Liver (tissue), 9 donors: ENCODE results near the gene SLC6A11. TPM values are rescaled to one million over a fixed set of nuclear protein-coding genes. Genes with fewer than 3 reads are reported as not detected.

Source experiments
- DNase-seq: peaks from one replicate; pipeline ENCODE4 v3.0.0-alpha.2; 2017; ENCODE audit warnings: low spot score
- H3K27ac ChIP-seq, 2 donors: one replicate each; pipeline ENCODE4 v1.7.0; 2013; ENCODE audit warnings: inconsistent platforms in 2 of 2, low read length in 2 of 2, control low read depth in 1 of 2, low read depth in 1 of 2, mild to moderate bottlenecking in 1 of 2
- H3K27me3 ChIP-seq, 4 donors: one replicate each; pipeline versions ENCODE4 v1.6.1 to v1.7.0; 2013; ENCODE audit warnings: low read length in 3 of 4, inconsistent platforms in 1 of 4, mild to moderate bottlenecking in 1 of 4, moderate library complexity in 1 of 4; ENCODE audit not compliant: control insufficient read depth in 4 of 4, insufficient read depth in 4 of 4
- H3K36me3 ChIP-seq, 4 donors: one replicate each; pipeline versions ENCODE4 v1.6.1 to v1.7.0; 2013; ENCODE audit warnings: low read length in 3 of 4, mild to moderate bottlenecking in 3 of 4, low read depth in 1 of 4, moderate library complexity in 1 of 4; ENCODE audit not compliant: control insufficient read depth in 4 of 4, insufficient read depth in 3 of 4
- H3K4me1 ChIP-seq, 4 donors: one replicate each; pipeline versions ENCODE4 v1.6.1 to v1.7.0; 2013; ENCODE audit warnings: low read length in 3 of 4, mild to moderate bottlenecking in 3 of 4, moderate library complexity in 1 of 4; ENCODE audit not compliant: control insufficient read depth in 4 of 4, insufficient read depth in 4 of 4
- H3K4me3 ChIP-seq, 3 donors: one replicate each; pipeline versions ENCODE4 v1.6.1 to v1.7.0; 2013; ENCODE audit warnings: low read length in 3 of 3, control low read depth in 1 of 3, low read depth in 1 of 3, mild to moderate bottlenecking in 1 of 3
- H3K9ac ChIP-seq, 2 donors: one replicate each; pipeline ENCODE4 v1.7.0; 2013; ENCODE audit warnings: low read length in 2 of 2, mild to moderate bottlenecking in 2 of 2, moderate library complexity in 2 of 2, control low read depth in 1 of 2, low read depth in 1 of 2
- H3K9me3 ChIP-seq, 4 donors: one replicate each; pipeline versions ENCODE4 v1.6.1 to v1.7.0; 2013; ENCODE audit warnings: low read length in 3 of 4; ENCODE audit not compliant: control insufficient read depth in 4 of 4
- EGR1 ChIP-seq, 2 donors: IDR thresholded peaks; 2 replicates each; pipeline ENCODE4 v1.6.1; 2016 to 2018; ENCODE audit warnings: antibody characterized with exemption in 2 of 2, low read depth in 2 of 2
- FOXA1 ChIP-seq: IDR thresholded peaks from 2 replicates; pipeline ENCODE4 v1.6.1; 2016; ENCODE audit warnings: antibody characterized with exemption
- FOXA2 ChIP-seq: IDR thresholded peaks from 2 replicates; pipeline ENCODE4 v1.6.1; 2016; ENCODE audit warnings: antibody characterized with exemption
- HNF4G ChIP-seq: IDR thresholded peaks from 2 replicates; pipeline ENCODE4 v1.6.1; 2016; ENCODE audit warnings: antibody characterized with exemption
- JUND ChIP-seq, 2 donors: IDR thresholded peaks; 2 replicates each; pipeline ENCODE4 v1.6.1; 2016; ENCODE audit warnings: antibody characterized with exemption in 2 of 2
- NR2F2 ChIP-seq: IDR thresholded peaks from 2 replicates; pipeline ENCODE4 v1.6.1; 2016; ENCODE audit warnings: antibody characterized with exemption
- WGBS: extraction: QIAGEN DNeasy Blood & Tissue Kit; methylation state at CpG from one replicate; pipeline ENCODE4 v1.1.7; 2013; 5-methylcytosine and 5-hydroxymethylcytosine counted together
- polyA plus RNA-seq, 2 donors: library from polyadenylated mRNA; stranded (reverse) in 1 of 2; unstranded in 1 of 2; fragments of 200-250 nt in 1 of 2; fragments of >200 nt in 1 of 2; fragmentation: Nextera tagmentation in 1 of 2; extraction: Ambion mirVana in 1 of 2; gene quantifications; one replicate each; pipeline versions ENCODE4 v1.2.1 to v1.2.3, GENCODE V29; 2013 to 2015
- total RNA-seq, 2 donors: library from RNA; depleted of rRNA; stranded (reverse); fragments of >200 nt; gene quantifications; one replicate each; pipeline ENCODE4 v1.2.3, GENCODE V29; 2014
- TF ChIP-seq, protein P1 (sequence below): IDR thresholded peaks from 2 replicates; pipeline ENCODE4 v1.6.1; 2016; ENCODE audit warnings: antibody characterized with exemption, mild to moderate bottlenecking
- TF ChIP-seq, protein P2 (sequence below): IDR thresholded peaks from 2 replicates; pipeline ENCODE4 v1.6.1; 2016; ENCODE audit warnings: antibody characterized with exemption
- TF ChIP-seq, protein P3 (sequence below): IDR thresholded peaks from 2 replicates; pipeline ENCODE4 v1.6.1; 2016; ENCODE audit warnings: antibody characterized with exemption
- TF ChIP-seq, protein P4 (sequence below): IDR thresholded peaks from 2 replicates; pipeline ENCODE4 v1.6.1; 2016; ENCODE audit warnings: antibody characterized with exemption
- donor health status: healthy.
- donor health status: healthy.
- donor health status: healthy.
- donor health status: healthy.
- donor health status: healthy.

The SLC6A11 gene
- total and polyA plus RNA-seq, 4 donors, result under 0.01 to 7.1 (median 0.01) TPM; not detected in 1

DNA sequence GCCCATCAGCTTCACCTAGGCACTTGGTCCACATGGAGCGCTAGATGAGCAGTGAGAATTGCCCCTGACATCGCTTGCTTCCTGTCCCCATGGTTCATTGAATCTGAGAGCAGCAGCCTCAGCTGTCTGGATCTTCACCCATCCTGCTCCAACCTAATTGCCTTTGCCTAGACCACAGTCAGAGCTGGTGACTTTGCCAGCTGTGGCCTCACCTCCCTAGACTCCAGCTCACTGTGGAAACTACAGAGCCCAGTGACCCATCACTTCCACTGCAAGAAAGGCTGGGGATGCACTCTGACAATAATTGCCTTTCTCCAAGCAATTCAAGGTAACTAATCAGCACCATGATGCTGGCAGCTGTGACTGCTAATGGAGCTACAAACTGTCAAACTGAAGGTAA lies 145.9 kb downstream of the SLC6A11 start (continued):
- TF ChIP-seq, protein P1, sequence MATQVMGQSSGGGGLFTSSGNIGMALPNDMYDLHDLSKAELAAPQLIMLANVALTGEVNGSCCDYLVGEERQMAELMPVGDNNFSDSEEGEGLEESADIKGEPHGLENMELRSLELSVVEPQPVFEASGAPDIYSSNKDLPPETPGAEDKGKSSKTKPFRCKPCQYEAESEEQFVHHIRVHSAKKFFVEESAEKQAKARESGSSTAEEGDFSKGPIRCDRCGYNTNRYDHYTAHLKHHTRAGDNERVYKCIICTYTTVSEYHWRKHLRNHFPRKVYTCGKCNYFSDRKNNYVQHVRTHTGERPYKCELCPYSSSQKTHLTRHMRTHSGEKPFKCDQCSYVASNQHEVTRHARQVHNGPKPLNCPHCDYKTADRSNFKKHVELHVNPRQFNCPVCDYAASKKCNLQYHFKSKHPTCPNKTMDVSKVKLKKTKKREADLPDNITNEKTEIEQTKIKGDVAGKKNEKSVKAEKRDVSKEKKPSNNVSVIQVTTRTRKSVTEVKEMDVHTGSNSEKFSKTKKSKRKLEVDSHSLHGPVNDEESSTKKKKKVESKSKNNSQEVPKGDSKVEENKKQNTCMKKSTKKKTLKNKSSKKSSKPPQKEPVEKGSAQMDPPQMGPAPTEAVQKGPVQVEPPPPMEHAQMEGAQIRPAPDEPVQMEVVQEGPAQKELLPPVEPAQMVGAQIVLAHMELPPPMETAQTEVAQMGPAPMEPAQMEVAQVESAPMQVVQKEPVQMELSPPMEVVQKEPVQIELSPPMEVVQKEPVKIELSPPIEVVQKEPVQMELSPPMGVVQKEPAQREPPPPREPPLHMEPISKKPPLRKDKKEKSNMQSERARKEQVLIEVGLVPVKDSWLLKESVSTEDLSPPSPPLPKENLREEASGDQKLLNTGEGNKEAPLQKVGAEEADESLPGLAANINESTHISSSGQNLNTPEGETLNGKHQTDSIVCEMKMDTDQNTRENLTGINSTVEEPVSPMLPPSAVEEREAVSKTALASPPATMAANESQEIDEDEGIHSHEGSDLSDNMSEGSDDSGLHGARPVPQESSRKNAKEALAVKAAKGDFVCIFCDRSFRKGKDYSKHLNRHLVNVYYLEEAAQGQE, result no peak
- TF ChIP-seq EGR1 (IDR thresholded peaks at IDR 0.05; ENCODE audit: low read depth in 2 of 2), result no peak

DNA sequence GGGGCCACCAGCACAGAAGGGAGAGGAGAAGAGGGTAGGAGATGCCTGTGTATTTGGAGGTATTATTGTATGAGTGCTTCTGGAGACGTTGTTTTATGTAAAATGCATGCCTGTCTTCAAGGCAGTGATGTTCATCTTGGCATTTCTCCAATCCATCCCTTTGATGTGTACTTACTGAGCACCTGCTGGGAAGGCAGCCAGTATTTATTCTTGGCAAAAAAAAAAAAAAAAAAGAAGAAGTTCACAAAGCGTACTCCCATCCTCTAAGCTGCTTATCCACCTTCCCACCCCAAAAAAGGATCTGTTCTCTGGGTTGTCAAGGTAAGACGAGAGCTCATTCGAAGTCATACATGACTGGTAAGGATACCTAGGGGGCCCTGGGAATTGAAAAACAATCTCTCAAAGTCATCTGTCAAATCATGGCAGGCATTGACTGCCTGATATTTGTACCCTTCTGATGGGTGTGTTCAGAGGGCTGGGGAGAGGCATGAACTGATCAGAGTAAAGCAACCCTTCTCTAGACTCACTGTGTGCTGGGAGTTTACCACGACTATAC lies 146.5 kb downstream of the SLC6A11 start:
- DNase-seq, result no peak
- peak; percentile 32 for TF ChIP-seq FOXA2
- TF ChIP-seq HNF4G, result no peak
- H3K27ac ChIP-seq, result no peak overlapping the region
- H3K4me3 ChIP-seq, result no peak overlapping the region
- WGBS, result 50% methylated on average over 5 of the region's 5 CpGs
- H3K27me3 ChIP-seq, result peaks cover 0 to 5% (median 0%) of the 10 kb centered on the region in 4 donors
- no peak overlapping the region for H3K9ac ChIP-seq
- H3K4me1 ChIP-seq, result no peaks in the 10 kb centered on the region
- no peaks in the 10 kb centered on the region for H3K36me3 ChIP-seq
- no peaks in the 10 kb centered on the region for H3K9me3 ChIP-seq

DNA sequence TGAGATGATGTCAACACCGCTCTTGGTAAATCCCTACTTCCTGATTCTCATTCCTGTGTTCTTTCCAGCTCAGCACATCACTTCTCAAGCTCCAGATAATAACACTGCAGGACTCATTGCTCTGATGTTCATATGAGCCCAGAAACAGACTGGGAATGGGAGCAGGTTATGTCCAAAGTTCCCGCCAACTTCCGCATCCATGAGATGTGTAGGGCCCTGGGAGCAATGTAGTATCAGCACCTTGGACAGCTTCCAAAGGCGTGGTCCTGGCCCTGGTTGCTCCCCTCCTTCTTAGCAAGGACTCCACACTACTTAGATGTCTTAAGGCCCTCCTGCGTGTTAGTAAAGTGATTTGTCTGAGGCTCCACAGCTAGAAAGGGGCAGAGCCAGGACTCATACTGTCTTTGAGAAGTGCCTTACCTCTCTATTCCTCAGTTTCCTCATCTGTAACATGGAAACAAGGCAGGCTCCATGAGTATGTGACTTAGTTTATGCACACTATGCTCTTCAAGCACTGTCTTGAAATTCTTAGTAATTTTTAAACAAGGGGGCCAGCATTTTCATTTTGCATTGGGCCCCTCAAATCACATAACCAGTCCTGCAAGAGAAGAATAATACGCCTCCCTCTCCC lies 148.6 kb downstream of the SLC6A11 start:
- no peak overlapping the region for H3K27ac ChIP-seq
- TF ChIP-seq, protein P1, result peak; percentile 95
- TF ChIP-seq FOXA2, result no peak
- H3K36me3 ChIP-seq, result no peaks in the 10 kb centered on the region
- WGBS, result 71% methylated on average over 6 of the region's 6 CpGs
- H3K4me1 ChIP-seq, result no peaks in the 10 kb centered on the region
- no peak for DNase-seq
- H3K27me3 ChIP-seq, result peaks cover 0 to 5% (median 0%) of the 10 kb centered on the region in 4 donors
- no peak overlapping the region for H3K9ac ChIP-seq
- no peaks in the 10 kb centered on the region for H3K9me3 ChIP-seq
- H3K4me3 ChIP-seq, result no peak overlapping the region

DNA sequence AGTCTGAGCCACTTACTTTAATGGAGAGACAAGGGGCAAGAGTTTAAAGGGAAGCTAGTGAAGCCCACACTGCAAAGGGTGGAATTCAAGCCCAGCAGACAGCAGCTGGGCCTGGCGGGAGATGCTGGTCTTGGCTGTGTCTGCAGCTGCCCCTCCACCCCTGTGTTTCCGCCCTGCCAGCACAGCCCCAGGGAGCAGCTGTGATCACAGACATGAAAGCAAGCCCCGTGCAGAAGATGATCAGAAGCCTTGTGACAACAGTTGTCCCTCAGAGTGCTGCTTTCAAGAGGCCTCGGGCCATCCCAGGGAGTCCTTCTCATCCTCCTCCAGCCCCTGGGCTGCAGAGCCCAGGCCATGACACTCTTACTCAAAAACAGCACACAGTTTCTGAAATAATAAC lies 152.4 kb downstream of the SLC6A11 start:
- 67% methylated on average over 4 of the region's 4 CpGs for WGBS
- Histone ChIP-seq H3K4me3 (no peak overlapping the region), H3K9me3 (no peaks in the 10 kb centered on the region), H3K27ac (no peak overlapping the region), H3K4me1 (no peaks in the 10 kb centered on the region), H3K9ac (no peak overlapping the region), H3K36me3 (no peaks in the 10 kb centered on the region), H3K27me3 (no peaks in the 10 kb centered on the region)
- DNase-seq, result no peak
- no peak for TF ChIP-seq NR2F2
- no peak for TF ChIP-seq FOXA1
- TF ChIP-seq, protein P2, sequence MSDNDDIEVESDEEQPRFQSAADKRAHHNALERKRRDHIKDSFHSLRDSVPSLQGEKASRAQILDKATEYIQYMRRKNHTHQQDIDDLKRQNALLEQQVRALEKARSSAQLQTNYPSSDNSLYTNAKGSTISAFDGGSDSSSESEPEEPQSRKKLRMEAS, result no peak
- TF ChIP-seq FOXA2, result no peak
- no peak for TF ChIP-seq HNF4G
- TF ChIP-seq EGR1 (IDR thresholded peaks at IDR 0.05; ENCODE audit: low read depth in 2 of 2), result no peak
- TF ChIP-seq, protein P3, sequence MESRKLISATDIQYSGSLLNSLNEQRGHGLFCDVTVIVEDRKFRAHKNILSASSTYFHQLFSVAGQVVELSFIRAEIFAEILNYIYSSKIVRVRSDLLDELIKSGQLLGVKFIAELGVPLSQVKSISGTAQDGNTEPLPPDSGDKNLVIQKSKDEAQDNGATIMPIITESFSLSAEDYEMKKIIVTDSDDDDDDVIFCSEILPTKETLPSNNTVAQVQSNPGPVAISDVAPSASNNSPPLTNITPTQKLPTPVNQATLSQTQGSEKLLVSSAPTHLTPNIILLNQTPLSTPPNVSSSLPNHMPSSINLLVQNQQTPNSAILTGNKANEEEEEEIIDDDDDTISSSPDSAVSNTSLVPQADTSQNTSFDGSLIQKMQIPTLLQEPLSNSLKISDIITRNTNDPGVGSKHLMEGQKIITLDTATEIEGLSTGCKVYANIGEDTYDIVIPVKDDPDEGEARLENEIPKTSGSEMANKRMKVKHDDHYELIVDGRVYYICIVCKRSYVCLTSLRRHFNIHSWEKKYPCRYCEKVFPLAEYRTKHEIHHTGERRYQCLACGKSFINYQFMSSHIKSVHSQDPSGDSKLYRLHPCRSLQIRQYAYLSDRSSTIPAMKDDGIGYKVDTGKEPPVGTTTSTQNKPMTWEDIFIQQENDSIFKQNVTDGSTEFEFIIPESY, result no peak
- no peak for TF ChIP-seq JUND (IDR thresholded peaks at IDR 0.05)
- TF ChIP-seq, protein P4, sequence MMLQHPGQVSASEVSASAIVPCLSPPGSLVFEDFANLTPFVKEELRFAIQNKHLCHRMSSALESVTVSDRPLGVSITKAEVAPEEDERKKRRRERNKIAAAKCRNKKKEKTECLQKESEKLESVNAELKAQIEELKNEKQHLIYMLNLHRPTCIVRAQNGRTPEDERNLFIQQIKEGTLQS, result no peak
- TF ChIP-seq, protein P1, result no peak
